ENCODE measurements around the gene EXOC2. TPM values are rescaled to one million over a fixed set of nuclear protein-coding genes. Genes with fewer than 3 reads are reported as not detected.
"Not testable (repeated sequence)": the region's sequence is repeated elsewhere in the genome, so short reads cannot be mapped to it uniquely, and the experiment has no call there.

EXOC2 gene
- total RNA-seq, 1 donor from 2014 or later = 57.3 TPM

DNA sequence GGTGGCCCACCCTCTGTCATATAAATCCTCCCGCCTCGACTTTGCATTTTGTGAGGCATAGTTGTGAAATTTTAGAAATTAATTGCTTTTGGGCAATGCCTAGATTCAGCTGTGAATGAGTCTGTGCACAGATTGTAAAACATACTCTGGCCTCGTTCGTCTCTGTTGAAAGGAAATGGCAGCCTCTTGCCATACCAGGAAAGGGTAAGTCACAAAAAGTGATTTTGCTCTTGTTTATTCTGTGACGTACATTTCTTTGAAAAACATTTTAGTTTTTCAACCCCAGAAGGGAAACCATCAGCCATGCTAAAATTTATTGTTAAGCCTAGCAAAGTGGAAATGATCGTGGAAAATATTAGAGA is 15.3 kb upstream of the EXOC2 start:
- DNase-seq = peak; percentile 34

DNA sequence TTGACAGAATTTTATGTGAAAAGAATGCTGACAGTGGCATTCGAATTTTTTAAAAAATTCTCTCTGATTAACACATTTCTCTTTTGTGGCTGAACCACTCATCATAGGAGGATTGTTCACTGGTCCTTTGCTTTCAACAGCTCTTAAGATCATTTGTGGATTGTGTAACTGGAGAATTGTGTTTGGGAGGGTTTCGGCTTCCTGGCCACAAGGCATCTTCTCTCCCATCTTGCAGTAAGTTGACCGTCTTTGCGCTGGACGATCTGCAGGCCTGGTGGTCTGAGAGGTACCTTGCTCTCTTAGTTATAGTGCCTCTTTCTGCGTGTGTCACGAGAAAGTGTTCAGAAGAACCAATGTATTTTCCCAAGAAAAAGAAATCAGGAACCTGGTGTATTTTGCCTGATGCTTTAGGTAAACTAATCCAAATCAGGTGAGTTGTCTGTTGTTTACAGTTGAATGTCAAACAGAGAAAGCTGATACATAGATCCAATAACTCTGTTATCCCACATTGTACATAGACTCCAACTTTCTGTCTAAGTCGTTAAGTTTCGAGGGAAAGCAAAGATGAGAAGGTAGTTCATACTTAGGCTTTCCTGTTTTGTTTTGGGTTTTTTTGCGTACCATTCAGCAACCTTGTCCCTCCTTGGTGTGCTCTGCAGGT is 14.8 kb upstream of the EXOC2 start:
- no peak for DNase-seq

DNA sequence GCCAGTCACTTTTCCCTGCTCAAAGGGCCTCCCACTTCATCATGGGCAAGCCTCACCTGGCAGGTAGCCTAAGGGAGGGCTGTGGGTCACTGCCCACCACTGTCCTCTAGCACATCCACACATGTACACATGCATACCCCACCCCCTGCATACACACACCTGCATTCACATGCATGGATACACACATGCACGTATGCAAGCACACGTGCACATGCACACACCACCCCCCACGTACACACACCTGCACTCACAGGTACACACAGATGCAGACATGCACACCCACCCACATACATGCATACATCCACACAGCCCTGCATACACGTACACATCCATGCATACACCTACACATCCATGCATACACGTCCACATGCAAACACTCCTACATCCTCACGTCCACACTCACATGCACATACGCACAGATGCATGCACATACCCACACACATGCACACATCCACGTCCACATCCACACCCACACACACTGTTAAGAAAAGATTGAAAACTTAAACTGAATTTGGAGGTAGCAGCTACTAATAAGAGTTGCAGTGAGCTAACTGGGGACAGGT is 14.0 kb upstream of the EXOC2 start:
- no peak for DNase-seq

DNA sequence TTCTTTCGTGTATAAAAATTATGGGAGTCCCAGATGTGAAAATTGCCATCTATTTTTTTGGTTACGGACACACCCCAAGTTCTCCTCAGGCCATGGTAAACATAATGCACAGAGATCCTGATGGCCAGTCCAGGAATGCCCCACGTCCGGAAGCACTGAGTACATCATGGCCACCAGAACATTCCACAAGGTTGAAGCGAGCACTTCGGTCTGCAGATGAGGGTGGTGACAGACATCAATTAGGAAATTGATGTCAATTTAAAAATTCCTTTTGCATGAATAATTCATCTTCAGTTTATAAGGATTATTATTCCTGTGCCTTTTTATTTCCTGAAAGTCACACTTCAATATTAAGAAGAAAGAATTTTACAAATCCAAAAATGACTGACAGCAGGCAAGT is 13.2 kb upstream of the EXOC2 start:
- peak; percentile 79 for DNase-seq

DNA sequence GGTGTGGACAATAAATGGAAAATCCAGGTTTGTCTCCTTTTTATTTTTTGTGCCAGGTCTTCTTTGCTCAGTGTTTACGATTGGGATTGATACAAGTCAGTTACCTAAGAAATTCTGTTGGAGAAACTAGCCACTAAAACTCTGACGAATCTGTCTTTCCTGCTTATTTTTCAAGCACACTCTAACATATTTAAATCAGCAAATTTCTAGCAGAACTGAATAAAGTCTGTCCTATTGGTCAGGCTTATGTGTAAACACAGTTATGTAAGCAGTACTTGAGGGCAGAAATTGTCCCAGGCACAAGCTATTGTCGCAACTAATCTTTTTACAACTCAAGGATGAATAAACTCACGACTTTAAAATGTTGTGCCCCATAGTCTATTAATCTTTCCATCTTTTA is 12.1 kb upstream of the EXOC2 start:
- DNase-seq = no peak

DNA sequence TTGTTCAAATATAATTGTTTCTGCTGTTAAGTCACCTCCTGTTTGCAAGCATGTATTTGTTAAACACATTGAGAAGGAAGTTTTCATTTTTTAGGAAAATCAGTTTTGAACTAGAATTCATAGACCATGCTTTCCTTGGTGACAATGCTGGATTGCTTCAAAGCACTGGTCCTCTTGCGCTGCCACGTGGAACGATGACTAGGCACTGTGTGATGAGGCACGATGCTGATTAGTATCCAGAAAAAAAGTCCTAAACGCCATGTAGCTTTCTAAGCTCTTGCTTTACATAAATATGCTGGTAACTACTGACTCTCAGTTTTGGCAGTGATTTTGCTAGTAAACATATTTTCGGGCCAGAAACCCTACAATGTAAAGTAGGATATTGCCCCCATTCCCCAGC is 11.1 kb upstream of the EXOC2 start:
- DNase-seq = peak; percentile 51

DNA sequence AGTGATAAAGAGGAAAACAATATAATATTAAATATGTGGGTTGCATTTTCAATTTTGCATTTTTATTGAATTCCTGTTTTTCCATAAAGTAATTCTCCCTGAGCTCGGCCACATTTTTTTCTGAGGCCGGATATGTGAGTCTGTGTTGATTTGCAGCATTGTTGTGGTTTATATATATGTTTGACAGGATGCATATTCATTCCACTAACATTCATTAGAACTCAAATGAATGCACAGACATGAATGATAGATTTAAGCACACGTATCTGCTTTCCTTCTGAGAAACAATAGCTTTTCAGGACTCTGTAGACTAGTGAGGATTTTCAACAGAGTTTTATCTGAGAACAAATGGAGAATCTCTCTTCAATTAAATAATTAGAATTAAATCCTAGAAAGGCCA is 10.6 kb upstream of the EXOC2 start:
- peak; percentile 61 for DNase-seq

DNA sequence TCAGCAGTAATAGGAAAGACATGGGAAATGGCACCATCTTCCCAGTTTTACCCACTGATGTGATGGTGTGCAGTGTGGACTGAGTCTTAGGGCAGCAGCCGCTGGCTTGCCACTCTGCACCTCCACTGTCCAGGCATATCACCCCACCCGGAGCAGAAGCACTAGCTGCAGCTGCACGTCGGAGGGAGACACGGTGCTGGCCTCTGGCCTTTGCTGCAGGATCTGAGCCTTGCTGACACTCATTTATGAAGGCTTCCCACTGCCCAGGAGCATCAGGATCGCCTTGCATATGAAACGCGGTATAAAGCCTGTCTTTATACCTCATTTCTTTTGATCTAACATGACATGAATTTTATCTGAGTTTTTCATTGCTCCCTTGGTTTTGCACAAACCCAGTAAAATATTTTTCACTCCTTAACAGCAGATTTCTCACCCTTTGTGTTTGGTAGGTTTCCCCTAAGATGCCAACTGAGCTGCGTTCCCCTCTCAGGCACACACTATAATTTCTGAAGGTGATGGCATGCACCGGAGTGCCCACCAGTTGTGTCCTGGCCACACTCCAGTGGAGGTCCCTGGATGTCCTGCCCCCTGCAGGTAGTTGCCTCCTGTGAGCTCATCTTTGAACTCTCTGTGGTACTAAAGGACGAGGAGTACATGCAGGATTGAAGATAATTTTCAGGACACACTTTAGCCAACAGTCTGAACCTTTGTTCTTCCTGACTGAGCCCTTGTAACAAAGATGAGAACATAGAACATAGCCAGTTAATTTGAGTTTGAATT is 9.0 kb upstream of the EXOC2 start:
- DNase-seq = no peak

DNA sequence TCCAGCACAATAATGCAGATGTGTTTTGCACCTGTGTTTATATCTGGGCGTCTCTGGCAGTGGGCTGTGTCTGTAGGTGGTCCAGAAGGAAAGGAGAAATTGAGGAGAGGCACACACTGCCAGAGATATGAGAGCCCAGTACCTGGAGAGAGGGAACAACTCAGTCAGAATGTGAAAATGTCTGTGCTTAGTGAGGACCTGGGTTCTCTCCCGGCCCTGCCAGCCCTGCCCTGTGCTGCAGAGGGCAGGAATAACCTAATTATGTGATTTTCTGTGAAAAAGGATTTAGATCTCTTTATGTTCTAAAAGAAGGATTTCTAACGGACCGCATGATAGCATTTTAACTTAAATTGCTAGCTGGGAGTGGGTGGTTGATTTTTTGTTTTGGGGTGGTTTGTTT is 8.3 kb upstream of the EXOC2 start:
- DNase-seq = no peak

DNA sequence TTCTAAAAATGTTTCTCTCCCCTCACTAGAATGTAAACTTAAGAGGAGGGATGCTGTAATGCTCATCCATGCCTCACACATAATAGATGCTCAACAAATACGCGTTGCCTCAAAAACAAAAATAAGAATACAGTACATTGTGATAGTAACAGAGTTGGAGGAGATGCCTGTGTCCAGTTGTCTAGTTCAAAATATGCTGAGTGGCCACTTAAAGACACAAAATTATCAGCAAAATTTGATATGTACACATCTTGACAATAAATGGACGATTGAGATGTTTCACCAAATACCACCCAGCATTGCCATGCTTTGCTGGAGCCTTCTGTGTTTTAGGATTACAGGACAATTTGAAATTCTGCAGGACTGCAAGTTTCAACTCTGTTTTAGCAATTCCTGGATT is 7.6 kb upstream of the EXOC2 start:
- no peak for DNase-seq

DNA sequence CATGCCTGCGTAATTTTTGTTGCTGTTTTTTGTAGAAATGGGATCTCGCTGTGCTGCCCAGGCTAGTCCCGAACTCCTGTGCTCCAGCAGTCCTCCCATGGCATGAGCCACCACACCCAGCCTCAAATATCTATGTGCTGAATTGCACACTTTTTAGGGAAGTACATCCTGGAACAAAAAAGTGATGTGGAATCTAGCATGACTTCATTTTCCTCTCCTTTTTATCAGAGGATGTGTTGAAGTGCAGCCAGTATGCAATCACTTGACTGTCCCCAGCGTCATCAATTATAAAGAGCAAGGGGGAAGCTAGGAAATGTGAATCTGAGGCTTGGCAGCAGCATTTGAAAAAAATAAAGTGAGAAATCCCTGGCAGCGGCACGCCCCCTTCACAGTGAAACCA is 6.4 kb upstream of the EXOC2 start:
- peak; percentile 63 for DNase-seq

DNA sequence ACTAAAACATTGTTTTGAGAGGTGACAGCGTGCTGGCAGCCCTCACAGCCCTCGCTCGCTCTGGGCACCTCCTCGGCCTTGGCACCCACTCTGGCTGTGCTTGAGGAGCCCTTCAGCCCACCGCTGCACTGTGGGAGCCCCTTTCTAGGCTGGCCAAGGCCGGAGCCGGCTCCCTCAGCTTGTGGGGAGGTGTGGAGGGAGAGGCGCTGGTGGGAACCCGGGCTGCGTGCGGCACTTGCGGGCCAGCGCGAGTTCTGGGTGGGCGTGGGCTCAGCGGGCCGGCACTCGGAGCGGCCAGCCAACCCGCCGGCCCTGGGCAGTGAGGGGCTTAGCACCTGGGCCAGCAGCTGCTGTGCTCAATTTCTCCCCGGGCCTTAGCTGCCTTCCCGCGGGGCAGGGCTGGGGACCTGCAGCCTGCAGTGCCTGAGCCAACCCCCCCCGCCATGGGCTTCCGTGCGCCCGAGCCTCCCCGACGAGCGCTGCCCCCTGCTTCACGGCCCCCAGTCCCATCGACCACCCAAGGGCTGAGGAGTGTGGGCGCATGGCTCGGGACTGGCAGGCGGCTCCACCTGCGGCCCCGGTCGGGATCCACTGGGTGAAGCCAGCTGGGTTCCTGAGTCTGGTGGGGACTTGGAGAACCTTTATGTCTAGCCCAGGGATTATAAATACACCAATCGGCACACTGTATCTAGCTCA is 1.6 kb upstream of the EXOC2 start:
- not testable (repeated sequence) for DNase-seq

DNA sequence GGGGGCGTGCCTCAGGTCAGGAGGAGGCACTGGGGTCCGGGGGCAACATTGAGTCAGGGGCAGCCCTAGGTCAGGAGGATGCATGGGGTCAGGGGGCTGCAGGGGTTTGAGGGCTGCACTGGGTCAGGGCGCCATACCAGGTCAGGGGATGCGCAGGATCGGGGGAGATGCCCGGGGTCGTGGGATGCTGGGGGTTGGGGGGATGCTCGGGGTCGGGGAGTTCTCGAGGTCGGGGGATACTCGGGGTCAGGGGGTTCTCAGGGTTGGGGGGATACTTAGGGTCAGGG is 727 bp upstream of the EXOC2 start:
- DNase-seq = no peak

DNA sequence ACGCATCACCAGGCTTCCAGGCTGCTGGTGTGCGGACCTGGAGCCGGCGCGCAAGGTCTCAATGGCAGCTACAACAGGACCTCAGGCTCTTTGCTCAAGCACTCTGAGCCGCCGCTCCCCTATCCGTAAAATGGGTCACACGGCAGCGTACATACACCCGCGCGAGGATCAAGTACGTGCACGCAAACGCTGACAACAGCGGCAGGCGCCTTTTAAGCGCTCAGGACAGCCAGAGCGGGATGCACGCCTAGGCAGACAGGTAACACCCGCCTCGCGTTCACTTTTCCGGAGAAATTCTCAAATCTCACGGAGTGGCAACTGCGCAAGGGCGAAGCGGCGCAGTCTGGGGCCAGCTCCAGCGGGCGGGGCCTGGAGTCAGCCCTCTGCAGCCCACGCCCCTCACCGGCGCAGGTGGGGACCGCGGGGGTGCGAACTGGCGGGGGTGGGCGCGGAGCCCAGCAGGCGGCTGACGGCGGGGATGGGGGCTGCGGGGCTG is 535 bp downstream of the EXOC2 start:
- DNase-seq = peak; percentile 61

DNA sequence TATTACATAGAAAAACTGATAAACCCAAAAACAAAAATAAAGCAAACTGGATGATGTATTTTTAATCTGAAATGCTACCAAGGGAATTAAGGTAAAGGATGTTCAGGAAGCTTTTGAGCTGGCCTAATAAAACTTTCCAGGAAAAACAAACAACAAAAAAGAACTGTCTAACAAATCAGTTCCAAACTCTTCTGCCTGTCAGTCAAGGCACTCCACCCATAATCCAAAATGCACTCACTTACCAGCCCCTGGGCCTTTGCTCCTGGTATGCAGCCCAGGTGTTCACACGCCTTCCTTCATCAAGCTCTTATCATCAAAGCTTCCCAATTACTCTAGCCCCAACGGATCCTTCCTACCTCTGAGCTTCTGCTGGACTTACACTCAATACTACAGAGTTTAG is 3.7 kb downstream of the EXOC2 start:
- no peak for DNase-seq

DNA sequence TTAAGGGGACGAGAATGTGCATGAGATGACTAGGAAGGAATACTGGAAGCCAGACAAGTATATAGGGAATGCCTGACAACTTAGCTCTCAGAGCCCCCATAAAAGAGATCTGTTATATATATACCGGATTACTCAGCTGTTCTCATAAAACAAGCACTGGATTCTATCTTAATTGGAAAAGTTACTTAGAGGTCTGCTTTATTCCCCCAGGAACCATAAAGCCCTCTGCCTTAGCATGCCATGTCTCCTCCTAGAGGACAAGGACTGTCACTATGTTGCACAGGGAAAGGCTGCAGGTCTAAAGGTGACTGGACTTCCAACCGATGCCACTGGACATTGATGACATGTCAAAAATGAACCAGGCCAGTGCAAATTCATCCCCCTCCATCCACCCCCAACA is 6.4 kb downstream of the EXOC2 start:
- no peak for DNase-seq

DNA sequence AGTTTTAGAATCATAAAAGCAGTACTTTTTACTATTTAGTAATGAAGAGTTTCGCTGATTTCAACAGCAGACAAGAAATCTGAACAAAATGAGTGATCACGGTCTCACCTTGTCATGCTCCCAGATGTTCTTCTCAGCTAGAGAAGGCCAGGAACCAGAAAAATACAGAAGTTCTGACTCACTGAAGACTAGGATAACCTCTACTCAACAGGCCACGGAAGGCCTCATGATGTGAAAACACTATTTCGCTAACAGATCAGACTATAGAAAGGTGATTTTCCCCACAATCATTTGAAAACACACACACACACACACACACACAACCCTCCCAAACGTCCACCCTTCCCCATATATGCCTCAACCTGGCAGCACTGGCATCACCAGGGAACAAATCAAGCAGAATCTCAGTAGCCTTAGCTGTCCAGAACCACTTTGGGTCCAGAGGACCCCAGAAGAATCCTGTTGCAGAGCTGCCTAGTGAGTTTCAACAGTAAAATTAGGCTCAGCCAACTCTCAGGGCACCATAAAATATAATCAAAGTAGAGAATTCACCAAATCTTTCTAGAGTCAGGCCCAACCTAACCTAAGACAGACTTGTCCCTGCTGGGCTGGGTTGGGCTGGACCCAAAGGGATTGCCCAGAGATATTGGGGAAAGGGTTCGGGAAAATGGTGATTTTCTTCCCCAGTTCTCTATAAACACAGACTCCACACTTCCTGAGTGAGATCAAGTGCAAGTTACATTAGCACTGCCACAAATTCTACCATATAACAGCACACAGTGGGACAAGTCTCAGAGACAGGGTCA is 7.9 kb downstream of the EXOC2 start:
- DNase-seq = peak; percentile 64

DNA sequence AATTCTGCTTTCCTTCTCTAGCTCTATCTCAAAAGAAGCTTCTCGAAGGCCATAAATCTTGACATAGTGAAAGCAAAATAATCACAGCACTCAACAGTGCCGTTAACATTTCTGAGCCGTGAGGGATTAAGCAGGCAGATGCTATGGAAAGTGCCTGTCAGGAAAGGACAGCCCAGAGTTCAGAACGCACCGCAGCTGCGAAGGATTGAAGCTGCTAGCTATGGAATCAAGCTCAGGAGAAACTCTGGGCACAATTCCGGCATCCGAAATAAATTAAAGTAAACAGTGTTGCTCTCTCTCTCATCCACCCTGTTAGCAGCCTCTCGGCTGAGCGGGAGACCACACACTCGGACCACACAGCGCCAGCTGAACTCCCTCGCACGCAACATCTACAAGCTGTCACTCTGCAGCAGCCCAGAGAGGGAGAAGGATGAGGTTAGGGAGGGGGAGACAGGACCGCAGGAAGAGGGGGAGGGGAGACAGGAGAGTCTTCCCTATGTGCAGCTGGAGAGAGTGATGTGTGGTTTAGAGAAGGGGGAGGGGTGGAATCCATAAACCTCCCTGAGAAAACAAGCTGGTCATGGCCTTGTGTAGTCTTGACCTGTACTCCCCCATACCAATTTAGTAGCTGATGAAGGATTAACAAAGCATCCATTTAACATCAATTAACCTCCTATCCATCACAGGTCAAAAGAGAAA is 9.0 kb downstream of the EXOC2 start:
- DNase-seq = peak; percentile 33

DNA sequence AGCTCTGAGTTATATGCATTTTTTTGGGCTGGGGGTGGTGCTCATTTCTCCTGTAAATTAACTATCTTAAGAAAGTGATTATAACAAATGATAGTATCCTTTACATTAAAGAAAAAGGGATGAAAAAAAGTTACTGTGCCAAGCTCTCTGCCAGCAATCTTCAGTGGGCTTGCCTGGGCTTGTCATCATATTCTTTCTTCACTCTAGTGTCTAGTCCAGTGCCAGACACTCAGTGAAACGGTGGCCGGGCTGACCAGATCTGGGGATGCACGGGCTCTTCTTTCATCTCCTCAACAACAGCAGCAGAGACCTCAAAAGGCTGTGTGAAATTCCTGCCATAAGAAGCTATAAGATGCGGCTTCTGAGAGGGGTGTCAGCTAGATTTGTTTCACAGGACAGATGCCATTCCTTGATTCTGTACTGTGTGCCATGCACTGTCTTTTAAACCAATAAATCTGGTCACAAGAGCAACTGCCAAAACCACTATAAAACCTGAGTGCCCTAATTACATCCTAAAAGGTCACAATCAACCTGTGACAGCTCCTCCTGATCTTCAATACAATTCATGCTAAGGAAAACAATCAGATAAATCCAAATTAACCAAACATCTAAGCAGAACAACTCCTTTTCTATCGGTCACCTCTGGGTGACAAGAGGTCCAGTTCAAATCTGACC is 12.1 kb downstream of the EXOC2 start:
- no peak for DNase-seq

DNA sequence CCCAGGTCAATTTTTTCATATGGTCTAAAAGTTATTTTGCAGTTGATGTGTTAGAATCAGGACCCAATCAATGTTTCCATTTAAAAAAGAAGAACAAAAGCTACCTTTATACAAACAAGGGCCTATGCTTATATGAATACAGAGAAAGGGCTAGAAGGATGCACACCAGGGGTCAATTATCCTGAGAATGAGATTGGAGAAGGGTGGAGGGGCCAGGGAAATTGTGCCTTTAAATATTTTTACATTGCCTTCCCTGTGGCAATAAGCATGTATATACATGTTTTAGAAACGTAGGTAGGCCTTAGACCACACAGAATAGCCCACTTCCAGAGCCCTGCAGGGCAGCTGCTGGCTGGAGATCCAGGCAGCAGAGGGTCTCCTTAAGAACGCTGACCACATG is 12.7 kb downstream of the EXOC2 start:
- DNase-seq = no peak

DNA sequence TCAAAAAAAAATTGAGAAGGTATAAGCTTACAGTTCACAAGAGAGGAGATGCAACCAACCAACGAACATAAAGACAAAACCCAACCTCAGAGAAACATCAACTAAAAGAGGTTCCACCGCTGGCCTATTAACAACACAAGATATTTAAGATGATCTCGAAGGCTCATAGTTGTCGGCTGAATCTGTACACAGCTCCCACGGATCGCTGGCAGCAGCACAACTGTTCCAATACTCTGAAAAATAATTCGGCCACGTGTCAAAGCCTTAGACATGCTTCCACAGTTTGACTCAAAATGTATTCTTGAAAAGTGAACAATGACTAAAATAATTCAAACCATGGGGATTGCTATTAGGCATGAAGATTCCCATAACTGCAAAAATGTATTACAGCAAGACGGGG is 13.7 kb downstream of the EXOC2 start:
- DNase-seq = no peak

DNA sequence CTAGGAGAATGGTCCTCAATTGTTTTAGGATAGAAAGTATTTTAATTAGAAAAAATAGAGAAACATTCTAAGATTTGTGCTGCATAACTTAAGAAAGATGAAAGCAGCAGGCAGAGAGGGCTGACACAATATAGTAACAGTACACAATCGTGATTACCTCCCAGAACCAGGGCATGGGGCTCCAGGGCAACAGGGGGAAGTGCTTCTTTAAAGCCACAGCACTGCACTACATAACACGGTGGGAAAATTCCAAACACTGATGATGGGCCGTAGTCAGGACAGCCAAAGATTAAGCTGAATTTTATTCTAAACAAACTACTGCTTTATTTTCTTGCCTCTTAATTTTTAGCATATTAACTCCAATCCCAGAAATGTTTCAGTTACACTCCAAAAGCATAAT is 14.4 kb downstream of the EXOC2 start:
- DNase-seq = no peak

Data from dermis blood vessel endothelial cell (primary cell).